ENCODE data around the gene CLBA1.
"Not testable (repeated sequence)": the region's sequence is repeated elsewhere in the genome, so short reads cannot be mapped to it uniquely, and the experiment has no call there.

GRCh38 chr14:104950701-104951100 lies 34.9 kb upstream of the CLBA1 start:
- not testable (repeated sequence) for TF ChIP-seq CTCF (conservative IDR thresholded peaks at IDR 0.05); ZFX (IDR thresholded peaks at IDR 0.05)

All from C4-2B (cell line).